Measurements from ENCODE around the gene GSN. TPM values are rescaled to one million over a fixed set of nuclear protein-coding genes. Genes with fewer than 3 reads are reported as not detected.

Gene GSN
- total RNA-seq, 2 experiments from 2014 or later = 1.9 to 2.2 TPM

DNA sequence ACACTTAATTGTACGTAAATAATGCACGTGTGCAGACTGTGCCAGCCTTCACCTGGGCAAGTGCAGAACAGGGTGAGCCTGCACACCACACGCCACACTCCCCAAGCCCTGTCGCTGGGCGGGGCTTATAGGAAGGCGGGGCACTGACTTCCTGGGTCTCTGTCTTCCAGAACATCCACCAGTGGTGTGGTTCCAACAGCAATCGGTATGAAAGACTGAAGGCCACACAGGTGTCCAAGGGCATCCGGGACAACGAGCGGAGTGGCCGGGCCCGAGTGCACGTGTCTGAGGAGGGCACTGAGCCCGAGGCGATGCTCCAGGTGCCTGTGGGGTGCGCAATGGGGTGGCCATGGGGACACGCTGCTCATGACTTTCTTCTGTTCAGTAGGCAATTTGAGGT, 44.2 kb downstream of the GSN start:
- Mint-ChIP-seq H3K9me3 (no peaks in the 10 kb centered on the region), H3K4me3 (no peak overlapping the region), H3K4me1 (ENCODE audit: low read depth) (no peaks in the 10 kb centered on the region), H3K27me3 (no peaks in the 10 kb centered on the region), H3K27ac (no peak overlapping the region), H3K36me3 (ENCODE audit: low read depth) (no peaks in the 10 kb centered on the region)
- intact Hi-C loops (cut with micrococcal nuclease) = no loop called here
- TF ChIP-seq, protein P1, sequence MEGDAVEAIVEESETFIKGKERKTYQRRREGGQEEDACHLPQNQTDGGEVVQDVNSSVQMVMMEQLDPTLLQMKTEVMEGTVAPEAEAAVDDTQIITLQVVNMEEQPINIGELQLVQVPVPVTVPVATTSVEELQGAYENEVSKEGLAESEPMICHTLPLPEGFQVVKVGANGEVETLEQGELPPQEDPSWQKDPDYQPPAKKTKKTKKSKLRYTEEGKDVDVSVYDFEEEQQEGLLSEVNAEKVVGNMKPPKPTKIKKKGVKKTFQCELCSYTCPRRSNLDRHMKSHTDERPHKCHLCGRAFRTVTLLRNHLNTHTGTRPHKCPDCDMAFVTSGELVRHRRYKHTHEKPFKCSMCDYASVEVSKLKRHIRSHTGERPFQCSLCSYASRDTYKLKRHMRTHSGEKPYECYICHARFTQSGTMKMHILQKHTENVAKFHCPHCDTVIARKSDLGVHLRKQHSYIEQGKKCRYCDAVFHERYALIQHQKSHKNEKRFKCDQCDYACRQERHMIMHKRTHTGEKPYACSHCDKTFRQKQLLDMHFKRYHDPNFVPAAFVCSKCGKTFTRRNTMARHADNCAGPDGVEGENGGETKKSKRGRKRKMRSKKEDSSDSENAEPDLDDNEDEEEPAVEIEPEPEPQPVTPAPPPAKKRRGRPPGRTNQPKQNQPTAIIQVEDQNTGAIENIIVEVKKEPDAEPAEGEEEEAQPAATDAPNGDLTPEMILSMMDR (IDR thresholded peaks at IDR 0.05) = no peak
- DNase-seq (no peak), ATAC-seq (no peak)
- CTCF ChIA-PET = no interaction called here
- POLR2A ChIA-PET = no interaction called here

DNA sequence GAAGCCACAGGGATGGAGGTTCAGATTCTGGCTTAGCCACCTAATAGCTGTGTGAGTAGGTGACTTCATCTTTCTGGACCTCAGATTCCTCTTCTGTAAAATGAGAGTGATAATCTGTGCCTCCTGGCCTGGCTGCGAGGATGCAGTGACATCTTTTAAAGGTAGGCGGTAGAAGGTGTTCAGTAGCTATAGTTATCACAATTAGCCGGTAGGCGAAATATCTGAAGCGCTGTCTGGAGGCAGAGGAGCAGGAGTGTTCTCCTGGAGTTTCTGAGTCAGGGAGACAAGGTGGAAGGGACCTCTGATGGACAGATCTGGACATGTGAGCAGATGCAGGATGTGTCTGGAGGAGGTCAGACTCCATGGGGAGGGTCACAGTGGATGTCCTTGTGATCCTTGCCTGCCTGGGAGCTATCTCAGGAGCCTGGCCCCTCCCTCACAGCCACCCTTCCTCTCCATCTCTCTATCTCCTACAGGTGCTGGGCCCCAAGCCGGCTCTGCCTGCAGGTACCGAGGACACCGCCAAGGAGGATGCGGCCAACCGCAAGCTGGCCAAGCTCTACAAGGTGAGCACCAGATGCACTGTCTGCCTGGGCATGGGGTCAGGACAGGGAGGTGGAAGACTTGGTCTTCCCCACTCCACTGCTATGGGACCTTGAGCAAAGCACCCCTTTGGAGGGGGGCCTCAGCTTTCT, 45.6 kb downstream of the GSN start:
- TF ChIP-seq, protein P1 (IDR thresholded peaks at IDR 0.05) = no peak
- no peaks in the 10 kb centered on the region for H3K4me1 Mint-ChIP-seq (ENCODE audit: low read depth)
- no peak overlapping the region for H3K4me3 Mint-ChIP-seq
- H3K27ac Mint-ChIP-seq = no peak overlapping the region
- ChIA-PET CTCF (interaction anchor here (1.0 to 9.2 kb wide), 2 partner anchors 27 to 87 kb away, joined by 4 to 378 read pairs; no protein-coding TSS in a partner anchor), POLR2A (no interaction called here)
- no peaks in the 10 kb centered on the region for H3K36me3 Mint-ChIP-seq (ENCODE audit: low read depth)
- DNase-seq = no peak
- no peaks in the 10 kb centered on the region for H3K9me3 Mint-ChIP-seq
- H3K27me3 Mint-ChIP-seq = no peaks in the 10 kb centered on the region
- intact Hi-C loops (cut with micrococcal nuclease) = no loop called here
- no peak for ATAC-seq

DNA sequence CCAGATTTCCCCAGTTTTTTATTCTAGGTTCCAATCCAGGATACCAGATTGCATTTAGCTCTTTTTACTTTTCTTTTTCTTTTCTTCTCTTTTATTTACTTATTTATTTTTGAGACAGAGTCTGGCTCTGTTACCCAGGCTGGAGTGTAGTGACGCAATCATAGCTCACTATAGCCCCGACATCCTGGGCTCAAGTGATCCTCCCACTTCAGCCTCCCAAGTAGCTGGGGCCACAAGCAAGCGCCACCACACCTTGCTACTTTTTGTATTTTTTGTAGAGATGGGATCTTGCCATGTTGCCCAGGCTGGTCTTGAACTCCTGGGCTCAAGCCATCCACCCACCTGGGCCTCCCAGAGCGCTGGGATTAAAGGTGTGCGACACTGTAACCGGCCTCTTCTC, 48.4 kb downstream of the GSN start:
- no peaks in the 10 kb centered on the region for H3K9me3 Mint-ChIP-seq
- H3K4me3 Mint-ChIP-seq = no peak overlapping the region
- ATAC-seq (no peak), DNase-seq (no peak)
- H3K4me1 Mint-ChIP-seq (ENCODE audit: low read depth) = peaks cover 7% of the 10 kb centered on the region
- ChIA-PET POLR2A (no interaction called here), CTCF (interaction anchor here (1.1 to 9.2 kb wide), 4 partner anchors 10 to 95 kb away, joined by 4 to 378 read pairs (median 73); no protein-coding TSS in a partner anchor)
- no peak overlapping the region for H3K27ac Mint-ChIP-seq
- no peaks in the 10 kb centered on the region for H3K36me3 Mint-ChIP-seq (ENCODE audit: low read depth)
- intact Hi-C loops (cut with micrococcal nuclease) = no loop called here
- no peaks in the 10 kb centered on the region for H3K27me3 Mint-ChIP-seq
- TF ChIP-seq, protein P1 (IDR thresholded peaks at IDR 0.05) = no peak

GRCh38 chr9:121316852-121317373, 49.0 kb downstream of the GSN start:
- Mint-ChIP-seq H3K36me3 (ENCODE audit: low read depth) (no peaks in the 10 kb centered on the region), H3K4me3 (no peak overlapping the region), H3K27me3 (no peaks in the 10 kb centered on the region), H3K4me1 (ENCODE audit: low read depth) (peaks cover 7% of the 10 kb centered on the region), H3K27ac (no peak overlapping the region), H3K9me3 (no peaks in the 10 kb centered on the region)
- CTCF ChIA-PET = interaction anchor here (1.1 to 9.2 kb wide), 3 partner anchors 58 to 95 kb away, joined by 4 to 378 read pairs (median 142); no protein-coding TSS in a partner anchor
- intact Hi-C loops (cut with micrococcal nuclease) = no loop called here
- TF ChIP-seq, protein P1 (IDR thresholded peaks at IDR 0.05) = no peak
- no peak for DNase-seq
- POLR2A ChIA-PET = interaction anchor here (1.3 kb wide), 1 partner anchor 28 kb away, joined by 5 read pairs; no protein-coding TSS in a partner anchor
- ATAC-seq = no peak

Data from activated CD8-positive, alpha-beta T cell treated with anti-CD3 and anti-CD28 coated beads for 36 hours (primary cell).